Panc1 (cell line): Measurements from ENCODE around the gene GSKIP. TPM values are rescaled to one million over a fixed set of nuclear protein-coding genes. Genes with fewer than 3 reads are reported as not detected.

Experiments used
- ATAC-seq: fragments of 200-7000 bp; cut with Tn5 transposase; 2 replicates; pipeline ENCODE4 v1.9.1; 2020; ENCODE audit warnings: mild to moderate bottlenecking, moderate library complexity
- BruUV-seq: library from RNA; stranded (reverse); fragments of 400-500 nt; replicated peaks from 2 replicates; lab custom pipeline; 2021; lab: Mats Ljungman, UMichigan
- CTCF ChIA-PET: fragments of 300-600 bp; sonication (Branson Sonifier 250); formaldehyde crosslinking; loops from one replicate; lab custom pipeline; 2022; ENCODE audit warnings: antibody characterized with exemption; lab: Charles Lee
- POLR2A ChIA-PET: fragments of 300-600 bp; sonication (Branson Sonifier 250); formaldehyde crosslinking; loops from one replicate; lab custom pipeline; 2022; ENCODE audit warnings: antibody characterized with exemption; lab: Charles Lee
- DNase-seq: peaks from one replicate; pipeline ENCODE4 v3.0.0-alpha.2; 2010; ENCODE audit warnings: low read depth, low spot score
- H3K27ac ChIP-seq: 2 replicates; pipeline ENCODE4 v1.5.1; 2011; ENCODE audit warnings: mild to moderate bottlenecking, low read length, inconsistent platforms
- H3K27me3 ChIP-seq: fragments of 200-500 bp; sonication (Bioruptor generic); 2 replicates; pipeline ENCODE4 v1.6.0; 2014; ENCODE audit warnings: low read length, inconsistent platforms; ENCODE audit not compliant: control insufficient read depth, insufficient read depth
- H3K36me3 ChIP-seq: fragments of 200-500 bp; sonication (Bioruptor generic); 2 replicates; pipeline ENCODE4 v1.5.1; 2014; ENCODE audit warnings: inconsistent platforms, mild to moderate bottlenecking, low read length, moderate library complexity; ENCODE audit not compliant: control insufficient read depth, insufficient read depth
- H3K4me1 ChIP-seq: 2 replicates; pipeline ENCODE4 v1.5.1; 2011; ENCODE audit warnings: inconsistent platforms, mild to moderate bottlenecking, low read length, moderate library complexity; ENCODE audit not compliant: control insufficient read depth, insufficient read depth
- H3K4me3 ChIP-seq, 2 experiments: 2 replicates each; pipeline ENCODE4 v1.5.1; 2011 to 2012; ENCODE audit warnings: low read depth in 2 of 2, low read length in 2 of 2, mild to moderate bottlenecking in 2 of 2, inconsistent platforms in 1 of 2, moderate library complexity in 1 of 2
- H3K9me3 ChIP-seq: fragments of 200-500 bp; sonication (Bioruptor generic); 2 replicates; pipeline ENCODE4 v1.5.1; 2014; ENCODE audit warnings: low read depth, mild to moderate bottlenecking, inconsistent platforms, low read length, moderate library complexity; ENCODE audit not compliant: control insufficient read depth, insufficient read depth
- POLR2AphosphoS5 ChIP-seq: IDR thresholded peaks from 2 replicates; pipeline ENCODE4 v1.6.1; 2012; ENCODE audit warnings: mild to moderate bottlenecking, low read depth, low read length, moderate library complexity
- SIN3A ChIP-seq: IDR thresholded peaks from 2 replicates; pipeline ENCODE4 v1.6.1; 2012; ENCODE audit warnings: low read depth, mild to moderate bottlenecking, low read length, moderate library complexity, borderline replicate concordance; ENCODE audit not compliant: insufficient read depth
- TCF7L2 ChIP-seq: IDR thresholded peaks from 2 replicates; pipeline ENCODE4 v1.6.1; 2011; ENCODE audit warnings: mild to moderate bottlenecking, low read depth, low read length, inconsistent platforms
- in situ Hi-C: cut with HindIII; loops from 2 replicates; pipeline ENCODE4 v1.10.0; 2016; ENCODE audit warnings: low sequenced_read_pairs, low pct_unique_long_range_greater_than_20kb
- intact Hi-C: fragments of 100-400 bp; cut with micrococcal nuclease; formaldehyde crosslinking; loops from one replicate; pipeline ENCODE4 v1.10.0; 2022; ENCODE audit not compliant: unreplicated experiment
- total RNA-seq: library from RNA; stranded (reverse); gene quantifications from one replicate; pipeline ENCODE4 v1.2.1, GENCODE V29; 2021; ENCODE audit not compliant: unreplicated experiment
- TF ChIP-seq, protein P1 (sequence below), 2 experiments: IDR thresholded peaks; 2 replicates each; pipeline ENCODE4 v1.6.1; 2011 to 2012; ENCODE audit warnings: low read depth in 2 of 2, control low read depth in 1 of 2, low read length in 1 of 2, mild to moderate bottlenecking in 1 of 2, moderate library complexity in 1 of 2; ENCODE audit not compliant: insufficient read depth in 1 of 2
- TF ChIP-seq, protein P2 (sequence below): fragments of 450-650 bp; IDR thresholded peaks from 2 replicates; pipeline ENCODE4 v1.5.1; 2017; ENCODE audit warnings: mild to moderate bottlenecking

Gene GSKIP
- total RNA-seq, 1 experiment from 2014 or later, result 11.1 TPM

DNA sequence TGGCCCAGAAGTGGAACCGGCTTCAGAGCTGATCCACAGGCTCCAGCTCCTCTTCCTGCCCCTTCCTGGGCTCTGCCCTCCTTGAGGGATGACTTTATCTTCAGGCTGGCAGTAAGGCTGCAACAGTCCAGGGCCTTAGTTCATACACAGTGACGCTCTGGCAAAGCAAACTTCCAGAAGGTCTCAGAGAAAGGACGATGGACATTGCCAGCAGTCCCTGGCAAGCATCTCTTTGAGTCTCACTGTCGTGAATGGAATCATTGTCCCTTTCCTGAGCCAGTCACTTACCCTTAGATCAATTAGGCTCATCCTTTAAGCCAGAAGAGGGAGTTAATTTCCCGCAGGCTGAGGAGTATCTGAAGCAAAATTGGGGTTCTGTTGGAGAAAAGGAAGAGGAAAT, 37.2 kb downstream of the GSKIP start:
- no peaks in the 10 kb centered on the region for H3K4me1 ChIP-seq
- no peaks in the 10 kb centered on the region for H3K36me3 ChIP-seq
- ChIA-PET POLR2A (no interaction called here), CTCF (no interaction called here)
- TF ChIP-seq SIN3A (no peak), POLR2AphosphoS5 (no peak), TCF7L2 (no peak)
- TF ChIP-seq, protein P1, sequence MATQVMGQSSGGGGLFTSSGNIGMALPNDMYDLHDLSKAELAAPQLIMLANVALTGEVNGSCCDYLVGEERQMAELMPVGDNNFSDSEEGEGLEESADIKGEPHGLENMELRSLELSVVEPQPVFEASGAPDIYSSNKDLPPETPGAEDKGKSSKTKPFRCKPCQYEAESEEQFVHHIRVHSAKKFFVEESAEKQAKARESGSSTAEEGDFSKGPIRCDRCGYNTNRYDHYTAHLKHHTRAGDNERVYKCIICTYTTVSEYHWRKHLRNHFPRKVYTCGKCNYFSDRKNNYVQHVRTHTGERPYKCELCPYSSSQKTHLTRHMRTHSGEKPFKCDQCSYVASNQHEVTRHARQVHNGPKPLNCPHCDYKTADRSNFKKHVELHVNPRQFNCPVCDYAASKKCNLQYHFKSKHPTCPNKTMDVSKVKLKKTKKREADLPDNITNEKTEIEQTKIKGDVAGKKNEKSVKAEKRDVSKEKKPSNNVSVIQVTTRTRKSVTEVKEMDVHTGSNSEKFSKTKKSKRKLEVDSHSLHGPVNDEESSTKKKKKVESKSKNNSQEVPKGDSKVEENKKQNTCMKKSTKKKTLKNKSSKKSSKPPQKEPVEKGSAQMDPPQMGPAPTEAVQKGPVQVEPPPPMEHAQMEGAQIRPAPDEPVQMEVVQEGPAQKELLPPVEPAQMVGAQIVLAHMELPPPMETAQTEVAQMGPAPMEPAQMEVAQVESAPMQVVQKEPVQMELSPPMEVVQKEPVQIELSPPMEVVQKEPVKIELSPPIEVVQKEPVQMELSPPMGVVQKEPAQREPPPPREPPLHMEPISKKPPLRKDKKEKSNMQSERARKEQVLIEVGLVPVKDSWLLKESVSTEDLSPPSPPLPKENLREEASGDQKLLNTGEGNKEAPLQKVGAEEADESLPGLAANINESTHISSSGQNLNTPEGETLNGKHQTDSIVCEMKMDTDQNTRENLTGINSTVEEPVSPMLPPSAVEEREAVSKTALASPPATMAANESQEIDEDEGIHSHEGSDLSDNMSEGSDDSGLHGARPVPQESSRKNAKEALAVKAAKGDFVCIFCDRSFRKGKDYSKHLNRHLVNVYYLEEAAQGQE (IDR thresholded peaks at IDR 0.05; ENCODE audit: insufficient read depth in 1 of 2, low read depth in 2 of 2, low read length in 1 of 2), result no peak
- TF ChIP-seq, protein P2, sequence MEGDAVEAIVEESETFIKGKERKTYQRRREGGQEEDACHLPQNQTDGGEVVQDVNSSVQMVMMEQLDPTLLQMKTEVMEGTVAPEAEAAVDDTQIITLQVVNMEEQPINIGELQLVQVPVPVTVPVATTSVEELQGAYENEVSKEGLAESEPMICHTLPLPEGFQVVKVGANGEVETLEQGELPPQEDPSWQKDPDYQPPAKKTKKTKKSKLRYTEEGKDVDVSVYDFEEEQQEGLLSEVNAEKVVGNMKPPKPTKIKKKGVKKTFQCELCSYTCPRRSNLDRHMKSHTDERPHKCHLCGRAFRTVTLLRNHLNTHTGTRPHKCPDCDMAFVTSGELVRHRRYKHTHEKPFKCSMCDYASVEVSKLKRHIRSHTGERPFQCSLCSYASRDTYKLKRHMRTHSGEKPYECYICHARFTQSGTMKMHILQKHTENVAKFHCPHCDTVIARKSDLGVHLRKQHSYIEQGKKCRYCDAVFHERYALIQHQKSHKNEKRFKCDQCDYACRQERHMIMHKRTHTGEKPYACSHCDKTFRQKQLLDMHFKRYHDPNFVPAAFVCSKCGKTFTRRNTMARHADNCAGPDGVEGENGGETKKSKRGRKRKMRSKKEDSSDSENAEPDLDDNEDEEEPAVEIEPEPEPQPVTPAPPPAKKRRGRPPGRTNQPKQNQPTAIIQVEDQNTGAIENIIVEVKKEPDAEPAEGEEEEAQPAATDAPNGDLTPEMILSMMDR, result no peak
- in situ Hi-C loops, result no loop called here
- no TSS peak for BruUV-seq
- H3K4me3 ChIP-seq, result no peak overlapping the region
- no peak for ATAC-seq
- H3K9me3 ChIP-seq, result no peaks in the 10 kb centered on the region
- no peak for DNase-seq
- no peaks in the 10 kb centered on the region for H3K27me3 ChIP-seq
- intact Hi-C loops, result no loop called here
- H3K27ac ChIP-seq, result no peak overlapping the region

DNA sequence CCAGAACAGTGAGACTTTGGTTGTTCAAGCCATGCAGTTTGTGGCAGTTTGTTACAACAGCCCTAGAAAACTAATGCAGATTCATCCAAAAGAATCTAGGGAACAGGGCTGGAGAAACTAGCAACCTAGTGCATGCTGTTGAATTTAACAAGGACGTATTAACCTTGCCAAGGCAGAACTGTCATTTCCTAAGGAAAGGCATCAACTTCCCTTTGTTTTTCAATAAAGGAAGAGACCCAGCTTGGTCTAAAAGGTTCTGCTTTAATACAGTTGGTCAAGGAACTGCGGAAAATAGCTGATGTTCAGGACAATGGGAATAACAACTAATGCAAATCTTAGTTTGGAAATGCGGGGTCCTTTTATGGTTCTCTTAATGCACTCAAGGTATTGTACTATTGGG, 40.1 kb downstream of the GSKIP start:
- in situ Hi-C loops, result no loop called here
- DNase-seq (no peak), ATAC-seq (no peak)
- no peak overlapping the region for H3K4me3 ChIP-seq
- no peaks in the 10 kb centered on the region for H3K9me3 ChIP-seq
- no peak overlapping the region for H3K27ac ChIP-seq
- H3K36me3 ChIP-seq, result no peaks in the 10 kb centered on the region
- POLR2A ChIA-PET, result interaction anchor here (0.6 kb wide), 1 partner anchor 60 kb away, joined by 17 read pairs; no protein-coding TSS in a partner anchor
- intact Hi-C loops, result no loop called here
- H3K27me3 ChIP-seq, result no peaks in the 10 kb centered on the region
- BruUV-seq, result no TSS peak
- H3K4me1 ChIP-seq, result no peaks in the 10 kb centered on the region
- CTCF ChIA-PET, result no interaction called here
- no peak for TF ChIP-seq TCF7L2
- TF ChIP-seq, protein P1 (IDR thresholded peaks at IDR 0.05; ENCODE audit: insufficient read depth in 1 of 2, low read depth in 2 of 2, low read length in 1 of 2), result no peak
- TF ChIP-seq, protein P2, result no peak
- TF ChIP-seq SIN3A, result no peak
- no peak for TF ChIP-seq POLR2AphosphoS5
